ENCODE data around the gene AMHR2. TPM values are rescaled to one million over a fixed set of nuclear protein-coding genes. Genes with fewer than 3 reads are reported as not detected.
A peak's percentile ranks its signal among the peaks of the same experiment; 100 is the strongest.

The AMHR2 gene
- total RNA-seq, 4 donors from 2014 or later: 0.62 TPM; not detected in 3

DNA sequence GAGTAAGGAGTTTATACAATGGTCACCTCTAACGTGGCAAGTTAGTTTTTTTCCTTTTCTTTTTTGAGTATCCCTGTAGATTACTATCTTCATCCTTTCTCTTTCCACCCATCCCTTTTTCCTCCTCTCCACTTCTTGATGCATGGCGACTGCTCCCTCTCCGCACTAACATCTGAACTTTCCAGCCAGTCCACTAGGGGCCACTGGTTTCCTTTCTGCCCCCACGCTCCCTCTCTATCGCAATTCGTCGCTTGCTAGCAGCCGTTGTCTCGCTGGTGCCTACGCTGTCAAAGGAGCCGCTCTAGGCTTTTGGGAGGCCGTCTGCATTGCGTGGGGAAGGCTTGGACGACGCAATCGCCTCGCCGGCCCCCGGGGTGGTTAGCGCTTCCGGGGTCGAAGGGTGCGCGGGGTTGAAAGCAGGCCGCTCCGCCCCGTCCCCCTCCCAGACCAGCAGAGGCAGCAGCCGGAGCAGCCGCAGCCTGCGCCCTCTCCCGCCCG is 28.1 kb downstream of the AMHR2 start, which contains the start of gene PCBP2:
PCBP2 (plus strand) TSS at position 442 of the 498 bp plus-strand sequence. CDS start 2,699 bp downstream, outside the sequence.
- intact Hi-C loops (cut with DNase I; ENCODE audit: low total_unique reads): no loop called here
- peak within 1 kb of the TSS; percentile 80 for H3K4me3 ChIP-seq (ENCODE audit: low read depth, poor library complexity, severe bottlenecking)
- WGBS, 2 donors: 0 to 1% methylated on average over 7 to 29 of the region's 32 CpGs

DNA sequence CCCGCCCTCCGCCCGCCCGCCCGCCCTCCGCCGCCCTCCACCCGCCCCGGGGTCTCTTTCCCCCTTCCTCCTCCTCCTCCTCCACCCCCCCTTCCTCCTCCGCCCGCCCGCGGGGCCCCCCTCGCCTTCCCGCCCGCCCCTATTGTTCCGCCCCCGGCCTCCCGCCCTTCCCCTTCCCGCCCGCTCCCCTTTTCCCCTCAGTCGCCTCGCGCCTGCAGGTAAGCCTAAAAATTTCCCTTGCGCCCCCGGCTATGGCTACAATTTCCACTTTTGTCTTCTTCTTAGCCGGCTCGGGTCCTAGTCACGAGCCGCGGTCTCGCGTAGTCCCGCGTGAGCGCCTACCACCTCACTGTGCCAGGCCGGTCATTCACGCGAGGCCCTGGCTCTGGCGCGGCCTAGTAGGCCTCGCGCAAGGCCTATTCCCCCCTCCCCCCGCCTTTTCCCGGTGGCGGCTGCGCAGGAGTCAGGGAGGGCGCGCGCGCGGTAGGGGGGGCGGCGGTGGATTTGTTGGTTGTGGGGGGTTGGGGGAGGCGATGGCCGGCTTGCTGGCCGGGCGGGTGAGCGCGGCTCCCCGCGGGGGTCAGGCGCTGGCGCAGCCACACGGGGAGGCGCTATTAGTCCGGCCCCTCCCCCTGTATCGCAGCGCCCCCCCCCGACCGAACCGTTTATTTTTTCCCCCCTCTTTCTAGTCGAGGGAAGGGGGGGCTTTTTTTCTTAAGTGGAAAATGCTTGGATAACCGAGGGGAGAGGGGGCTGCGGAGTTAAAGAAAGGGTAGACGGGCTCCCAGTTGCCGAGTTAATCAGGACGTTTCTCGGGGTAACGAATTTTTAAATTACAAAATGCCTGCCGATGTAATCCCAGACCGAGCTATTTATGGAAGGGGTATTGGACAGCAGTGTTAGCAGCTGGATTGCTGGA is 28.8 kb downstream of the AMHR2 start:
- intact Hi-C loops (cut with DNase I; ENCODE audit: low total_unique reads): no loop called here
- H3K4me3 ChIP-seq (ENCODE audit: low read depth, poor library complexity, severe bottlenecking): peak overlapping the region; percentile 80
- TF ChIP-seq, protein P1, sequence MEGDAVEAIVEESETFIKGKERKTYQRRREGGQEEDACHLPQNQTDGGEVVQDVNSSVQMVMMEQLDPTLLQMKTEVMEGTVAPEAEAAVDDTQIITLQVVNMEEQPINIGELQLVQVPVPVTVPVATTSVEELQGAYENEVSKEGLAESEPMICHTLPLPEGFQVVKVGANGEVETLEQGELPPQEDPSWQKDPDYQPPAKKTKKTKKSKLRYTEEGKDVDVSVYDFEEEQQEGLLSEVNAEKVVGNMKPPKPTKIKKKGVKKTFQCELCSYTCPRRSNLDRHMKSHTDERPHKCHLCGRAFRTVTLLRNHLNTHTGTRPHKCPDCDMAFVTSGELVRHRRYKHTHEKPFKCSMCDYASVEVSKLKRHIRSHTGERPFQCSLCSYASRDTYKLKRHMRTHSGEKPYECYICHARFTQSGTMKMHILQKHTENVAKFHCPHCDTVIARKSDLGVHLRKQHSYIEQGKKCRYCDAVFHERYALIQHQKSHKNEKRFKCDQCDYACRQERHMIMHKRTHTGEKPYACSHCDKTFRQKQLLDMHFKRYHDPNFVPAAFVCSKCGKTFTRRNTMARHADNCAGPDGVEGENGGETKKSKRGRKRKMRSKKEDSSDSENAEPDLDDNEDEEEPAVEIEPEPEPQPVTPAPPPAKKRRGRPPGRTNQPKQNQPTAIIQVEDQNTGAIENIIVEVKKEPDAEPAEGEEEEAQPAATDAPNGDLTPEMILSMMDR (IDR thresholded peaks at IDR 0.05): no peak
- TF ChIP-seq POLR2A (IDR thresholded peaks at IDR 0.05): no peak
- peak; percentile 78 to 95 for DNase-seq (ENCODE audit: low spot score in 2 of 2)
- 1% methylated on average over 36 to 55 of the region's 82 CpGs for WGBS, 2 donors

More for the DNA sequence above, 28.1 kb downstream of the AMHR2 start, which contains the start of gene PCBP2:
- peak; percentile 97 to 99 for DNase-seq (ENCODE audit: low spot score in 2 of 2)
- TF ChIP-seq POLR2A (IDR thresholded peaks at IDR 0.05): peak in 1 of 2 donors; percentile 77
- TF ChIP-seq, protein P1 (IDR thresholded peaks at IDR 0.05): peak in 1 of 3 donors; percentile 95

DNA sequence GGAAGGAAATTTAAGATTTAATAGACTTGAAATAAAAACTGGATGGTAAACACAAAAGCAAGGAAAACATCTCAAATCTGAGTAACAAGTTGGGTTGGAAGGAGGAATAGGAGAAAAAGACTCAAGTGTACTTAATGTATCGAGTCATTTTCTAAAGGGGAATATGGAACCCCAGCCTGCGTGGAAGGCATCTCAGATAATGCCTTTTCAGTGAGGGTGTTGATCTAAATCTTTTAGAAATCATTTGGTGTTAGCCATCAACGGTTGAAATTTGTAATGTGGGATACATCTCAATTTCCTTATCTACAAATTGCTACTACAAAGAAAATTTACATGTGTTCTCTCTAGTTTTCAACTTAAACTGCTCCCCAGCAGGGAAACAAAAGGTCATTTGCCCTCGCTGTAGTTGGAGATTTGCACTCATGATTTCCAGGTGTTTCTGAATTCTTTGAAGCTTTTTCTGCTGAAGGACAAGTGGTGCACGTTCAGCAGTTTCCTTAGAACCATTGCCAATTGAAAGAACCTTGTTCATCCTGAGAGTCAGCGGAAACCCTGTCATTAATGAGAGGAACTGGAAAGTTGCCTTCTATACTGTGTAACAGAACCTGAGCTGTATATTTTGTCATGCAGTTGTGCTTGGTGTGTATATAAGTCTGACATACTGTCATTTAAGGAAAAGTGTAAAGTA is 30.4 kb downstream of the AMHR2 start:
- intact Hi-C loops (cut with DNase I; ENCODE audit: low total_unique reads): no loop called here
- TF ChIP-seq, protein P1 (IDR thresholded peaks at IDR 0.05): no peak
- no peak for TF ChIP-seq POLR2A (IDR thresholded peaks at IDR 0.05)
- no peak for DNase-seq (ENCODE audit: low spot score in 2 of 2)
- H3K4me3 ChIP-seq (ENCODE audit: low read depth, poor library complexity, severe bottlenecking): no peak overlapping the region
- WGBS, 2 donors: 26 to 27% methylated on average over 6 of the region's 6 CpGs

DNA sequence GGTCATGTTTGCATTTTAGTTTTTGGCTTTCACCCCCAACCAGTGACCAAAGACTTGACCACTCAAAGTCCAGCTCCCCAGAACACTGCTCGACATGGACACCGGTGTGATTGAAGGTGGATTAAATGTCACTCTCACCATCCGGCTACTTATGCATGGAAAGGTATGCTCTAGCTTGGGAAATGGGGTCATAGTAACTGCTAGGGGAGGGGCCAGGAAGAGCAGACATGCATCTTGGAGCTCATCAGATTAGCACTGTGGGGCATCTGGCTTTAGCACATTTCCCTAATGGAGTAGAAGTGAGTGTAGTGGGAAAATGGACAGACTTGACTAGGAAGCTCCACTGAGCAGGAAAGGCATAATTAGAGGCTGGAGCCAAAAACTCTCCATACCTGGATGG is 31.1 kb downstream of the AMHR2 start:
- no peak for DNase-seq (ENCODE audit: low spot score in 2 of 2)
- no peak for TF ChIP-seq POLR2A (IDR thresholded peaks at IDR 0.05)
- TF ChIP-seq, protein P1 (IDR thresholded peaks at IDR 0.05): no peak
- WGBS, 2 donors: 58 to 64% methylated on average over 3 of the region's 3 CpGs
- intact Hi-C loops (cut with DNase I; ENCODE audit: low total_unique reads): no loop called here
- H3K4me3 ChIP-seq (ENCODE audit: low read depth, poor library complexity, severe bottlenecking): no peak overlapping the region

DNA sequence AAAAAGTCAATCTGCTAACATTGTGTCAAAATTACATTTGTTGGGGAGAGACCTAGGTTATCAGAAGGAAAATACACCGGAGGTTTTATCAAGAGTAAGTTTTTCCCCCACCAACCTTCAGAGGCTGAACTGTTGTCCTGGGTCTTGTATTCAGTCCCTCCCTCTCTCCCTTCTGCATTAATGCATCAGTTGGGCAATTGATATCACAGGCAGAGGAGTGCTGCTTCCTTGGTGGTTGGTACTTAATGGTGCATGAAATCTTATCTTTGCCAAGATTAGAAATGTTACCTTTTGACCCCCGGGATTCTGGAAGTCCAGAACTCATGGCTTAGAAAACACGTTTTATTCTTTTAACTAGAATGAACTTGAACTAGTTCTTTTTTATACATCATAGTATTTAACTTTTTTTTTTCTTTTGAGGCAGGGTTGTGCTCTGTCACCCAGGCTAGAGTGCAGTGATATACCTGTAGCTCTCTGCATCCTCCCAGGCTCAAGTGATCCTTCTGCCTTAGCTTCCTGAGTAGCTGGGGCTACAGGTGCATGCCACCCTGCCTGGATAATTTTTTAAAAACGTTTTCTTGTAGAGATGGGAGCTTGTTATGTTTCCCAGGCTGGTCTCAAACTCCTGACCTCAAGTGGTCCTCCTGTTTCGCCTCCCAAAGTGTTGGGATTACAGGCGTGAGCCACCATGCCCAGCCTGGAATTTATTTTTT is 33.2 kb downstream of the AMHR2 start:
- intact Hi-C loops (cut with DNase I; ENCODE audit: low total_unique reads): no loop called here
- WGBS, 2 donors: 80 to 82% methylated on average over 6 of the region's 6 CpGs
- no peak overlapping the region for H3K4me3 ChIP-seq (ENCODE audit: low read depth, poor library complexity, severe bottlenecking)
- TF ChIP-seq, protein P1 (IDR thresholded peaks at IDR 0.05): no peak
- TF ChIP-seq POLR2A (IDR thresholded peaks at IDR 0.05): no peak
- DNase-seq (ENCODE audit: low spot score in 2 of 2): no peak

Data from lower leg skin (tissue), 4 donors.